Measurements from ENCODE around the gene OR4P4.

OR4P4 gene

DNA sequence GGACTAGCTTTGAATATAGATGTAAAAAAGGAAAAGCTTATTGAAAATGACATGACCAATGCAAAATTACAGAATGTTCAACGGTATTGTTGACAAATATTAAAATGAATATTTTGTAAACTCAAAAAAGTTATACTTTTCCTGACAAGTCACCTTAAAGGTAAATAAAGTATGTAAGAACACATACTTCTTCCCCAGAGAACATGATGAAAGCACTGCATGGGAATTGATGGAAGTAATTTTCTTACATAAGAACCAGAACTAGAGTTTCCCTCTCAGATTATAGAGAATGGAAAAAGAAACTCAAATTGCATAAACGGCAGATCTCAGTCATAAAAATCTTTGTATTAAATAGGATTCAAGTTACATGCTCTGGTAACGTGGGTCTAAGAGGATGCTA lies at the start of gene OR4P4:
OR4P4 (plus strand) TSS at position 301 of the 400 bp plus-strand sequence.
- DNase-seq, result no peak
- Histone ChIP-seq H3K4me3 (ENCODE audit: low read depth, low read length) (no peak within 1 kb of the TSS), H3K9me3 (ENCODE audit: severe bottlenecking) (no peaks in the 10 kb centered on the region), H3K27me3 (ENCODE audit: insufficient read depth, low read depth, severe bottlenecking) (peaks cover 16% of the 10 kb centered on the region), H3K27ac (no peak within 1 kb of the TSS), H3K36me3 (no peaks in the 10 kb centered on the region)
- TF ChIP-seq, protein P1, sequence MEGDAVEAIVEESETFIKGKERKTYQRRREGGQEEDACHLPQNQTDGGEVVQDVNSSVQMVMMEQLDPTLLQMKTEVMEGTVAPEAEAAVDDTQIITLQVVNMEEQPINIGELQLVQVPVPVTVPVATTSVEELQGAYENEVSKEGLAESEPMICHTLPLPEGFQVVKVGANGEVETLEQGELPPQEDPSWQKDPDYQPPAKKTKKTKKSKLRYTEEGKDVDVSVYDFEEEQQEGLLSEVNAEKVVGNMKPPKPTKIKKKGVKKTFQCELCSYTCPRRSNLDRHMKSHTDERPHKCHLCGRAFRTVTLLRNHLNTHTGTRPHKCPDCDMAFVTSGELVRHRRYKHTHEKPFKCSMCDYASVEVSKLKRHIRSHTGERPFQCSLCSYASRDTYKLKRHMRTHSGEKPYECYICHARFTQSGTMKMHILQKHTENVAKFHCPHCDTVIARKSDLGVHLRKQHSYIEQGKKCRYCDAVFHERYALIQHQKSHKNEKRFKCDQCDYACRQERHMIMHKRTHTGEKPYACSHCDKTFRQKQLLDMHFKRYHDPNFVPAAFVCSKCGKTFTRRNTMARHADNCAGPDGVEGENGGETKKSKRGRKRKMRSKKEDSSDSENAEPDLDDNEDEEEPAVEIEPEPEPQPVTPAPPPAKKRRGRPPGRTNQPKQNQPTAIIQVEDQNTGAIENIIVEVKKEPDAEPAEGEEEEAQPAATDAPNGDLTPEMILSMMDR (IDR thresholded peaks at IDR 0.05; ENCODE audit: low read depth, low read length), result no peak

DNA sequence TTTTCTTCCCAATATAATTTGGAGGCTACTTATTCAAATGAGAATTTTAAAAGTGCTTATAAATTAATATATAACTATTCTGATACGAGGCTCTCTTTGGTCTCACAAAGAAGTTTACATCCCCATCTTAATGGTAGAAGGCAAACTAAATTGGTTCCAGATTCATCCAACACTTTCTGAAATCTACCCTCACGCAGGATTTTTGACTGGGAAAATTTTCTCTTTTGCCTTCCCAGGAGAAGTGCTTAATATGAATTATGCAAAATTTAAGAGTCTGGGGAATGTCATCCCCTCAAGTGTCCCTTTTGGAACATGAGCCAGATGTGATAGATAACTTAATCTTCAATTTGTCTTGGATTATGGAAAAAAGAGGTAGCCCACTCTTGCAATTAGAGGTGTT lies 27.4 kb upstream of the OR4P4 start, which contains the start of gene OR4C11:
OR4C11 (minus strand) TSS at position 101 of the 400 bp plus-strand sequence. CDS start 3,272 bp downstream, outside the sequence.
- TF ChIP-seq, protein P1 (IDR thresholded peaks at IDR 0.05; ENCODE audit: low read depth, low read length), result no peak
- H3K4me3 ChIP-seq (ENCODE audit: low read depth, low read length), result no peak within 1 kb of the TSS
- no peak for DNase-seq
- peaks cover 2% of the 10 kb centered on the region for H3K27me3 ChIP-seq (ENCODE audit: insufficient read depth, low read depth, severe bottlenecking)
- H3K9me3 ChIP-seq (ENCODE audit: severe bottlenecking), result no peaks in the 10 kb centered on the region
- no peaks in the 10 kb centered on the region for H3K36me3 ChIP-seq
- no peak within 1 kb of the TSS for H3K27ac ChIP-seq

DNA sequence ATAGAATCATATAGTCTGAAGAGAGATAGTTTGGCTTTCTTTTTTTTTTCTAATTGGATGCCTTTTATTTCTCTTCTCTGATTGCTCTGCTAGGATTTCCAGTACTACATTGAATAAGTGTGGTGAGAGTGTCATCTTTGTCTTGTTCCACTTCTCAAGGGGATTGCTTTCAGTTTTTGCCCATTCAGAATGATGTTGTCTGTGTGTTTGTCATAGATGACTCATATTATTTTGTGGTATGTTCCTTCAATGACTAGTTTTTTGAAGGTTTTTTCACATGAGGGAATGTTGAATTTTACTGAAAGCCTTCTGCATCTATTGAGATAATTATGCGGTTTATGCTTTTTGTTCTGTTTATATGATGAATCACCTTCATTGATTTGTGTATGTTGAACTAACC lies 10.4 kb upstream of the OR4P4 start:
- Histone ChIP-seq H3K27me3 (ENCODE audit: insufficient read depth, low read depth, severe bottlenecking) (peaks cover 3% of the 10 kb centered on the region), H3K36me3 (no peaks in the 10 kb centered on the region), H3K9me3 (ENCODE audit: severe bottlenecking) (no peaks in the 10 kb centered on the region), H3K4me3 (ENCODE audit: low read depth, low read length) (no peak overlapping the region), H3K27ac (no peak overlapping the region)
- TF ChIP-seq, protein P1 (IDR thresholded peaks at IDR 0.05; ENCODE audit: low read depth, low read length), result no peak
- DNase-seq, result no peak

DNA sequence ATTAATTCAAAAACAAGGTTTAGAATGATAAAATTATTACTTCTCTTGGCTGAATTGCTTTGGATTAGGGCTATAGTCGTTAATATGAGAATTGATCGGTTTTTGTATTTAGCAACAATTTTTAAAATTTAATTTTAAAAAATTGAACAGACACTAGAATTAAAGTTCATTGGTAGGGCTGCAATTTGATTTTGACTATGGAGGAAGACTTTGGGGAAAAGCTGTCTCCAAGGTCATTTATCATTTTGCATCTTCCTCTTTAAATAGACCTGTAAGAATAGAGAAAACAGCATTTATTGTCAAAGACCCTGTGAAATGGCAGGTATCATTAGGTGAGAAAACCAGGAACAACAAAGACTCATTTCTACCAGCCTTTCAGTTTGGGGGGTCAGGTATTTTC lies 13.1 kb downstream of the OR4P4 start, which contains the start of gene OR4S2:
OR4S2 (plus strand) TSS at position 301 of the 400 bp plus-strand sequence. CDS start 2,577 bp downstream, outside the sequence.
- H3K27ac ChIP-seq, result no peak within 1 kb of the TSS
- DNase-seq, result no peak
- H3K27me3 ChIP-seq (ENCODE audit: insufficient read depth, low read depth, severe bottlenecking), result peaks cover 7% of the 10 kb centered on the region
- no peak within 1 kb of the TSS for H3K4me3 ChIP-seq (ENCODE audit: low read depth, low read length)
- H3K9me3 ChIP-seq (ENCODE audit: severe bottlenecking), result no peaks in the 10 kb centered on the region
- TF ChIP-seq, protein P1 (IDR thresholded peaks at IDR 0.05; ENCODE audit: low read depth, low read length), result no peak
- no peaks in the 10 kb centered on the region for H3K36me3 ChIP-seq

DNA sequence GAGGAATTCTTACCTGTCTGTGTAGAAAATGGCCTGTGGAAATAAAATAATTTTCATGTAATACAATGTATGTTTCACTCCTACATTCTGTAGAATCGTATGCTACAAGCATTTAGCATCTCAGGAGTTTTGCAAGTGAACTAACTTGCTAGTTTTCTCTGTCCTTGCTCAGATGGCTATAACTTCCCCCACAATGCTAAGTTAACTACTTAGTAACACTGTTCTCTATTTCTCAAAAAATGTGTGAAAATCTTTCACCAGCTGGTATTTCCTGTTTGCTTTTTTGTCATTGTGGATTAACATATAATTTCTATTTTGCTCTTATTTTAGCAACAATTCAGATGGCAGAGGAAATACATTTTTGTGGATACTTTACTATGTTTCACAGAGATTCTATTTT lies 17.6 kb downstream of the OR4P4 start:
- H3K9me3 ChIP-seq (ENCODE audit: severe bottlenecking), result no peaks in the 10 kb centered on the region

More for the DNA sequence above, 17.6 kb downstream of the OR4P4 start:
- DNase-seq, result no peak
- H3K27me3 ChIP-seq (ENCODE audit: insufficient read depth, low read depth, severe bottlenecking), result peaks cover 32% of the 10 kb centered on the region
- no peaks in the 10 kb centered on the region for H3K36me3 ChIP-seq
- H3K27ac ChIP-seq, result no peak overlapping the region
- TF ChIP-seq, protein P1 (IDR thresholded peaks at IDR 0.05; ENCODE audit: low read depth, low read length), result no peak
- H3K4me3 ChIP-seq (ENCODE audit: low read depth, low read length), result no peak overlapping the region

Measured in WERI-Rb-1 (cell line).